Left colon (tissue), 2 donors: Measurements from ENCODE around the gene DBNL. TPM values are rescaled to one million over a fixed set of nuclear protein-coding genes. Genes with fewer than 3 reads are reported as not detected.
A peak's percentile ranks its signal among the peaks of the same experiment; 100 is the strongest.
"Not testable (repeated sequence)": the region's sequence is repeated elsewhere in the genome, so short reads cannot be mapped to it uniquely, and the experiment has no call there.

ENCODE experiments used
- ATAC-seq: fragments of 200-7000 bp; cut with Tn5 transposase; one replicate; pipeline ENCODE4 v1.9.1; 2020; ENCODE audit warnings: mild to moderate bottlenecking, moderate library complexity
- DNase-seq, 2 donors: peaks; one replicate each; pipeline ENCODE4 v3.0.0-alpha.2; 2020
- intact Hi-C, 2 donors: fragments of 100-400 bp; cut with DNase I in 1 of 2; cut with micrococcal nuclease in 1 of 2; formaldehyde crosslinking; loops; one replicate each; pipeline versions ENCODE4 v1.11.2 to v1.14.0; 2022; cut with DNase I, micrococcal nuclease
- total RNA-seq, 2 donors: library from RNA; stranded (reverse); fragmentation: NEBNext Ultra II Directional; extraction: Animal tissue kit (Norgen Biotek cat#: 25700); gene quantifications; one replicate each; pipeline ENCODE4 v1.2.1, GENCODE V29; 2021
- donor health status: DM: no; HTN: no; CAD: no.
- donor health status: DM: yes; HTN: yes; CAD: no.

Gene DBNL
- total RNA-seq, 2 donors from 2014 or later, result 87.0 to 90.5 TPM

GRCh38 chr7:44039800-44040492 lies 4.6 kb upstream of the DBNL start:
- peak; percentile 0 for ATAC-seq
- DNase-seq, intact Hi-C loops: not testable (repeated sequence)

GRCh38 chr7:44040493-44040891 lies 4.0 kb upstream of the DBNL start:
- DNase-seq (peak in 1 of 2 donors; percentile 62), ATAC-seq (peak; percentile 31)
- intact Hi-C loops, result not testable (repeated sequence)

GRCh38 chr7:44042221-44042620 lies 2.3 kb upstream of the DBNL start:
- no peak for ATAC-seq
- intact Hi-C loops, result no loop called here
- DNase-seq, result no peak

GRCh38 chr7:44043902-44044301 lies 600 bp upstream of the DBNL start:
- ATAC-seq (no peak), DNase-seq (no peak)
- intact Hi-C loops, result no loop called here

GRCh38 chr7:44045226-44046014 lies 918 bp downstream of the DBNL start:
- DNase-seq, result no peak
- intact Hi-C loops, result no loop called here
- no peak for ATAC-seq

- DNase-seq, result no peak
- peak; percentile 5 for ATAC-seq
- intact Hi-C loops, result no loop called here
Observed at GRCh38 chr7:44046321-44047061, 2.0 kb downstream of the DBNL start.

GRCh38 chr7:44048031-44048795 lies 3.7 kb downstream of the DBNL start:
- ATAC-seq, result no peak
- no peak for DNase-seq
- intact Hi-C loops, result no loop called here

GRCh38 chr7:44050121-44050914 lies 5.8 kb downstream of the DBNL start:
- intact Hi-C loops, result no loop called here
- ATAC-seq, result no peak
- no peak for DNase-seq

- ATAC-seq, result no peak
- intact Hi-C loops, result no loop called here
Observed at GRCh38 chr7:44050915-44051560, 6.5 kb downstream of the DBNL start.

GRCh38 chr7:44051611-44052220 lies 7.2 kb downstream of the DBNL start:
- no peak for ATAC-seq
- intact Hi-C loops, result no loop called here
- DNase-seq, result peak in 1 of 2 donors; percentile 4

More at GRCh38 chr7:44050915-44051560, 6.5 kb downstream of the DBNL start:
- DNase-seq, result peak in 1 of 2 donors; percentile 4

GRCh38 chr7:44052771-44053365 lies 8.4 kb downstream of the DBNL start:
- DNase-seq (peak in 1 of 2 donors; percentile 16), ATAC-seq (no peak)
- intact Hi-C loops, result no loop called here

GRCh38 chr7:44056681-44057080 lies 12.2 kb downstream of the DBNL start:
- ATAC-seq (no peak), DNase-seq (peak in 1 of 2 donors; percentile 14)
- intact Hi-C loops, result no loop called here

- ATAC-seq, result no peak
- peak in 1 of 2 donors; percentile 20 for DNase-seq
- intact Hi-C loops, result no loop called here
Observed at GRCh38 chr7:44057181-44057848, 12.8 kb downstream of the DBNL start.

GRCh38 chr7:44057849-44058758 lies 13.6 kb downstream of the DBNL start:
- DNase-seq (peak in 1 of 2 donors; percentile 22), ATAC-seq (no peak)
- intact Hi-C loops, result no loop called here

- intact Hi-C loops, result no loop called here
- DNase-seq (no peak), ATAC-seq (no peak)
Observed at GRCh38 chr7:44058759-44059218, 14.3 kb downstream of the DBNL start.
